Neural progenitor cell (in vitro differentiated cells): ENCODE data around the gene CABLES1.

Experiments
- CTCF ChIP-seq: fragments of 200-600 bp; sonication (generic); IDR thresholded peaks from 2 replicates; pipeline ENCODE4 v1.5.1; 2017; ENCODE audit warnings: antibody characterized with exemption, mild to moderate bottlenecking
- EZH2 ChIP-seq: fragments of 200-600 bp; sonication (generic); IDR thresholded peaks from 2 replicates; pipeline ENCODE4 v1.6.1; 2017; ENCODE audit warnings: antibody characterized with exemption, mild to moderate bottlenecking, moderate library complexity
- EZH2phosphoT487 ChIP-seq: fragments of 200-600 bp; sonication (generic); IDR thresholded peaks from 2 replicates; pipeline ENCODE4 v1.6.1; 2017; ENCODE audit warnings: antibody characterized with exemption

GRCh38 chr18:23154030-23154429 lies 18.7 kb downstream of the CABLES1 start:
- TF ChIP-seq CTCF (no peak), EZH2phosphoT487 (no peak), EZH2 (no peak)
